ENCODE measurements around the gene MYF6. TPM values are rescaled to one million over a fixed set of nuclear protein-coding genes. Genes with fewer than 3 reads are reported as not detected.

Gene MYF6
- polyA plus RNA-seq, 3 donors, result not detected

GRCh38 chr12:80676856-80677255 is 30.6 kb upstream of the MYF6 start:
- no peaks in the 10 kb centered on the region for H3K36me3 Mint-ChIP-seq
- peaks cover 0 to 1% (median 0%) of the 10 kb centered on the region in 3 donors for H3K27me3 Mint-ChIP-seq (ENCODE audit: low read depth in 3 of 3)
- H4K20me1 ChIP-seq (ENCODE audit: insufficient read depth, low read length), result no peaks in the 10 kb centered on the region
- no CpG with 5 or more reads among the region's 1 CpG for WGBS (ENCODE audit: insufficient coverage)
- H3K4me1 ChIP-seq (ENCODE audit: control insufficient read depth in 1 of 2, insufficient read depth in 2 of 2, low read length in 2 of 2), result no peaks in the 10 kb centered on the region
- no peaks in the 10 kb centered on the region for H3K79me2 ChIP-seq (ENCODE audit: insufficient read depth, low read length)
- no peaks in the 10 kb centered on the region for H3K9me3 Mint-ChIP-seq
- intact Hi-C loops (cut with micrococcal nuclease), result no loop called here
- DNase-seq, result no peak
- no peaks in the 10 kb centered on the region for H3K27me3 ChIP-seq (ENCODE audit: control insufficient read depth in 2 of 2, insufficient read depth in 2 of 2, low read length in 2 of 2)
- no peak overlapping the region for H3K9ac ChIP-seq (ENCODE audit: insufficient read depth, low read length, poor library complexity, severe bottlenecking)
- H3K4me2 ChIP-seq (replicated peaks; ENCODE audit: extremely low read depth, low read length, poor library complexity, severe bottlenecking), result no peak overlapping the region
- no peaks in the 10 kb centered on the region for H3K4me1 Mint-ChIP-seq
- no peak overlapping the region for H3K4me3 ChIP-seq (replicated peaks in 1 of 3; ENCODE audit: low read depth in 2 of 3, low read length in 3 of 3)
- H3K4me3 Mint-ChIP-seq, result no peak overlapping the region
- H3K9me3 ChIP-seq (replicated peaks in 1 of 2; ENCODE audit: control insufficient read depth in 1 of 2, insufficient read depth in 1 of 2, low read length in 2 of 2), result no peaks in the 10 kb centered on the region
- H3K27ac ChIP-seq (ENCODE audit: low read depth in 1 of 2, low read length in 2 of 2), result no peak overlapping the region
- H3K36me3 ChIP-seq (replicated peaks in 1 of 2; ENCODE audit: control insufficient read depth in 1 of 2, insufficient read depth in 2 of 2, low read length in 2 of 2), result no peaks in the 10 kb centered on the region
- H2AFZ ChIP-seq (ENCODE audit: insufficient read depth, low read depth, low read length, poor library complexity, severe bottlenecking), result no peak overlapping the region
- no peak overlapping the region for H3K27ac Mint-ChIP-seq
- no peak for TF ChIP-seq CTCF (IDR thresholded peaks at IDR 0.05)

GRCh38 chr12:80677994-80678393 is 29.4 kb upstream of the MYF6 start:
- no peak overlapping the region for H2AFZ ChIP-seq (ENCODE audit: insufficient read depth, low read depth, low read length, poor library complexity, severe bottlenecking)
- H3K36me3 Mint-ChIP-seq, result no peaks in the 10 kb centered on the region
- intact Hi-C loops (cut with micrococcal nuclease), result no loop called here
- H4K20me1 ChIP-seq (ENCODE audit: insufficient read depth, low read length), result no peaks in the 10 kb centered on the region
- no peak for TF ChIP-seq CTCF (IDR thresholded peaks at IDR 0.05)
- no CpG with 5 or more reads among the region's 1 CpG for WGBS (ENCODE audit: insufficient coverage)
- no peaks in the 10 kb centered on the region for H3K36me3 ChIP-seq (replicated peaks in 1 of 2; ENCODE audit: control insufficient read depth in 1 of 2, insufficient read depth in 2 of 2, low read length in 2 of 2)
- no peaks in the 10 kb centered on the region for H3K9me3 ChIP-seq (replicated peaks in 1 of 2; ENCODE audit: control insufficient read depth in 1 of 2, insufficient read depth in 1 of 2, low read length in 2 of 2)
- DNase-seq, result no peak
- no peaks in the 10 kb centered on the region for H3K27me3 ChIP-seq (ENCODE audit: control insufficient read depth in 2 of 2, insufficient read depth in 2 of 2, low read length in 2 of 2)
- no peaks in the 10 kb centered on the region for H3K79me2 ChIP-seq (ENCODE audit: insufficient read depth, low read length)
- no peak overlapping the region for H3K4me2 ChIP-seq (replicated peaks; ENCODE audit: extremely low read depth, low read length, poor library complexity, severe bottlenecking)
- H3K4me1 ChIP-seq (ENCODE audit: control insufficient read depth in 1 of 2, insufficient read depth in 2 of 2, low read length in 2 of 2), result no peaks in the 10 kb centered on the region
- H3K9me3 Mint-ChIP-seq, result no peaks in the 10 kb centered on the region
- no peak overlapping the region for H3K9ac ChIP-seq (ENCODE audit: insufficient read depth, low read length, poor library complexity, severe bottlenecking)
- peaks cover 0 to 1% (median 0%) of the 10 kb centered on the region in 3 donors for H3K27me3 Mint-ChIP-seq (ENCODE audit: low read depth in 3 of 3)
- no peak overlapping the region for H3K27ac Mint-ChIP-seq
- no peak overlapping the region for H3K4me3 ChIP-seq (replicated peaks in 1 of 3; ENCODE audit: low read depth in 2 of 3, low read length in 3 of 3)
- no peak overlapping the region for H3K4me3 Mint-ChIP-seq
- no peak overlapping the region for H3K27ac ChIP-seq (ENCODE audit: low read depth in 1 of 2, low read length in 2 of 2)
- no peaks in the 10 kb centered on the region for H3K4me1 Mint-ChIP-seq

All from CD14-positive monocyte (primary cell).